Measurements from ENCODE around the gene UMPS.

Gene UMPS

DNA sequence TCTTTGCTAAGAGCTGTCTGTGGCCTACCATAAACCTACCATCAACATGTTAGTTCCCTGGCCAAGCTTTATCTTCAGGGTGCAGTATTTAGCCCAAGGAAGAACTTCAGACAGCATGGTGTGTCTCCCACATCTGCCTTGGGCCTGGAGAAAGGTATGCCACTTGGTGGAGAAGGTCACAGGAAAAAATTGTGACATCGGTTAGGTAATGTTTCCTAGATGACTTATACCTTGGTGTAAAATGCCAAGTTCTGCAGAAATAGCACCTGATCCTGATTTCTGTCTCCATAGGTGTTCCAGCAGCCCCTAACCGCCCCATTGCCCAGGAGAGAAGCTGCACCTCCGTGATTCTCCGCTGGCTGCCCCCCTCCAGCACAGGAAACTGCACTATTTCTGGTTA, 33.0 kb upstream of the UMPS start:
- H3K4me1 ChIP-seq (ENCODE audit: control insufficient read depth, insufficient read depth, low read length): no peaks in the 10 kb centered on the region
- H3K4me3 ChIP-seq (ENCODE audit: low read depth, low read length): no peak overlapping the region
- H3K9me3 ChIP-seq (ENCODE audit: control insufficient read depth, insufficient read depth, low read depth, low read length): no peaks in the 10 kb centered on the region
- no peak overlapping the region for H3K27ac ChIP-seq (ENCODE audit: extremely low read depth, low read depth, low read length)
- POLR2A ChIA-PET: no interaction called here
- no peaks in the 10 kb centered on the region for H3K36me3 ChIP-seq (ENCODE audit: control insufficient read depth in 2 of 2, insufficient read depth in 1 of 2, low read length in 2 of 2)
- CTCF ChIA-PET: interaction anchor here (1.0 kb wide), 1 partner anchor 8 kb away, joined by 3 read pairs; no protein-coding TSS in a partner anchor
- TF ChIP-seq, protein P1, sequence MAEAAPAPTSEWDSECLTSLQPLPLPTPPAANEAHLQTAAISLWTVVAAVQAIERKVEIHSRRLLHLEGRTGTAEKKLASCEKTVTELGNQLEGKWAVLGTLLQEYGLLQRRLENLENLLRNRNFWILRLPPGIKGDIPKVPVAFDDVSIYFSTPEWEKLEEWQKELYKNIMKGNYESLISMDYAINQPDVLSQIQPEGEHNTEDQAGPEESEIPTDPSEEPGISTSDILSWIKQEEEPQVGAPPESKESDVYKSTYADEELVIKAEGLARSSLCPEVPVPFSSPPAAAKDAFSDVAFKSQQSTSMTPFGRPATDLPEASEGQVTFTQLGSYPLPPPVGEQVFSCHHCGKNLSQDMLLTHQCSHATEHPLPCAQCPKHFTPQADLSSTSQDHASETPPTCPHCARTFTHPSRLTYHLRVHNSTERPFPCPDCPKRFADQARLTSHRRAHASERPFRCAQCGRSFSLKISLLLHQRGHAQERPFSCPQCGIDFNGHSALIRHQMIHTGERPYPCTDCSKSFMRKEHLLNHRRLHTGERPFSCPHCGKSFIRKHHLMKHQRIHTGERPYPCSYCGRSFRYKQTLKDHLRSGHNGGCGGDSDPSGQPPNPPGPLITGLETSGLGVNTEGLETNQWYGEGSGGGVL (tag by site-specific recombination; IDR thresholded peaks at IDR 0.05): no peak
- TF ChIP-seq KLF9 (tag by site-specific recombination; IDR thresholded peaks at IDR 0.05; ENCODE audit: low read depth) (no peak), ZNF341 (tag by site-specific recombination; IDR thresholded peaks at IDR 0.05; ENCODE audit: low read depth) (no peak), ZNF292 (tag by site-specific recombination; IDR thresholded peaks at IDR 0.05; ENCODE audit: borderline replicate concordance, low read depth) (no peak), ZNF626 (tag by site-specific recombination; IDR thresholded peaks at IDR 0.05) (no peak)
- TF ChIP-seq, protein P2, sequence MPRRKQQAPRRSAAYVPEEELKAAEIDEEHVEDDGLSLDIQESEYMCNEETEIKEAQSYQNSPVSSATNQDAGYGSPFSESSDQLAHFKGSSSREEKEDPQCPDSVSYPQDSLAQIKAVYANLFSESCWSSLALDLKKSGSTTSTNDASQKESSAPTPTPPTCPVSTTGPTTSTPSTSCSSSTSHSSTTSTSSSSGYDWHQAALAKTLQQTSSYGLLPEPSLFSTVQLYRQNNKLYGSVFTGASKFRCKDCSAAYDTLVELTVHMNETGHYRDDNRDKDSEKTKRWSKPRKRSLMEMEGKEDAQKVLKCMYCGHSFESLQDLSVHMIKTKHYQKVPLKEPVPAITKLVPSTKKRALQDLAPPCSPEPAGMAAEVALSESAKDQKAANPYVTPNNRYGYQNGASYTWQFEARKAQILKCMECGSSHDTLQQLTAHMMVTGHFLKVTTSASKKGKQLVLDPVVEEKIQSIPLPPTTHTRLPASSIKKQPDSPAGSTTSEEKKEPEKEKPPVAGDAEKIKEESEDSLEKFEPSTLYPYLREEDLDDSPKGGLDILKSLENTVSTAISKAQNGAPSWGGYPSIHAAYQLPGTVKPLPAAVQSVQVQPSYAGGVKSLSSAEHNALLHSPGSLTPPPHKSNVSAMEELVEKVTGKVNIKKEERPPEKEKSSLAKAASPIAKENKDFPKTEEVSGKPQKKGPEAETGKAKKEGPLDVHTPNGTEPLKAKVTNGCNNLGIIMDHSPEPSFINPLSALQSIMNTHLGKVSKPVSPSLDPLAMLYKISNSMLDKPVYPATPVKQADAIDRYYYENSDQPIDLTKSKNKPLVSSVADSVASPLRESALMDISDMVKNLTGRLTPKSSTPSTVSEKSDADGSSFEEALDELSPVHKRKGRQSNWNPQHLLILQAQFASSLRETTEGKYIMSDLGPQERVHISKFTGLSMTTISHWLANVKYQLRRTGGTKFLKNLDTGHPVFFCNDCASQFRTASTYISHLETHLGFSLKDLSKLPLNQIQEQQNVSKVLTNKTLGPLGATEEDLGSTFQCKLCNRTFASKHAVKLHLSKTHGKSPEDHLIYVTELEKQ (tag by site-specific recombination; IDR thresholded peaks at IDR 0.05; ENCODE audit: borderline replicate concordance): no peak

DNA sequence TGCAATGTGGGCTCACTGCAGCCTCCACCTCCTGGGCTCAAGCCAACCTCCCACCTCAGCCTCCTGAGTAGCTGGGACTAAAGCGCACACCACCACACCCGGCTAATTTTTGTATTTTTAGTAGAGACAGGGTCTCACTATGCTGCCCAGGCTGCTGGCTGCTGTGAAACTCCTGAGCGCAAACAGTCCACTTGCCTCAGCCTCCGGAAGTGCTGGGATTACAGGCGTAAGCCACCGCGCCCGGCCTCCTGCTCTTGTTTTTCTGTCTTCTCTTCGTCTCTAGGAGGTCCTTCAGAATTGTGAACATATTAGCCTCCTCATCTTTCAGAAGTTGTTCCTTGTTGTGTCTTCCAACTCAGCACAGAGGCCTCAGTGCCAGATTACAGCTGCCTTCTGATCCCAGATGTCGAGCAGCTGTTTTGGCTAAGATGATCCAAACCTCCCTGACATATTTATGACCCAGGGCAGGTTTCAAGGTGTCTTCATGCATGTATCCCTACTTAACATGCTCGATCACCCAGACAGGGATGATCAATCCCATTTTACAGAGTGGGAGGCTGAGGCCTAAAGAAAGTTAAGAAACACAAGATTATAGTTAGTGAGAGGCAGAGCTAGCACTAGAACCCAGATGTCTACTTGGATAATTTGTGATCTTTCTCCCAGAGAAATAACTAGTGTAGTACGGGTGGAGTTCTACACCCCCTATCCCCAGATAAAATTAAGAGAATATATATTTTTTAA, 32.1 kb upstream of the UMPS start:
- POLR2A ChIA-PET: no interaction called here
- TF ChIP-seq ZNF510 (tag by site-specific recombination; IDR thresholded peaks at IDR 0.05; ENCODE audit: insufficient replicate concordance): no peak
- TF ChIP-seq, protein P3, sequence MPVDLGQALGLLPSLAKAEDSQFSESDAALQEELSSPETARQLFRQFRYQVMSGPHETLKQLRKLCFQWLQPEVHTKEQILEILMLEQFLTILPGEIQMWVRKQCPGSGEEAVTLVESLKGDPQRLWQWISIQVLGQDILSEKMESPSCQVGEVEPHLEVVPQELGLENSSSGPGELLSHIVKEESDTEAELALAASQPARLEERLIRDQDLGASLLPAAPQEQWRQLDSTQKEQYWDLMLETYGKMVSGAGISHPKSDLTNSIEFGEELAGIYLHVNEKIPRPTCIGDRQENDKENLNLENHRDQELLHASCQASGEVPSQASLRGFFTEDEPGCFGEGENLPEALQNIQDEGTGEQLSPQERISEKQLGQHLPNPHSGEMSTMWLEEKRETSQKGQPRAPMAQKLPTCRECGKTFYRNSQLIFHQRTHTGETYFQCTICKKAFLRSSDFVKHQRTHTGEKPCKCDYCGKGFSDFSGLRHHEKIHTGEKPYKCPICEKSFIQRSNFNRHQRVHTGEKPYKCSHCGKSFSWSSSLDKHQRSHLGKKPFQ (tag by site-specific recombination; IDR thresholded peaks at IDR 0.05): no peak
- TF ChIP-seq ZNF324 (tag by site-specific recombination; IDR thresholded peaks at IDR 0.05): no peak
- TF ChIP-seq ZNF585B (tag by site-specific recombination; IDR thresholded peaks at IDR 0.05): no peak
- no peak for TF ChIP-seq KLF10 (tag by site-specific recombination; IDR thresholded peaks at IDR 0.05)
- no peak for TF ChIP-seq KLF8 (tag by site-specific recombination; IDR thresholded peaks at IDR 0.05)
- no peak for TF ChIP-seq YY1 (tag by site-specific recombination; IDR thresholded peaks at IDR 0.05)
- TF ChIP-seq SP7 (tag by site-specific recombination; IDR thresholded peaks at IDR 0.05): no peak
- TF ChIP-seq WT1 (tag by site-specific recombination; IDR thresholded peaks at IDR 0.05): no peak
- TF ChIP-seq TRIM28 (IDR thresholded peaks at IDR 0.05; ENCODE audit: borderline replicate concordance, low read length): no peak
- TF ChIP-seq, protein P4, sequence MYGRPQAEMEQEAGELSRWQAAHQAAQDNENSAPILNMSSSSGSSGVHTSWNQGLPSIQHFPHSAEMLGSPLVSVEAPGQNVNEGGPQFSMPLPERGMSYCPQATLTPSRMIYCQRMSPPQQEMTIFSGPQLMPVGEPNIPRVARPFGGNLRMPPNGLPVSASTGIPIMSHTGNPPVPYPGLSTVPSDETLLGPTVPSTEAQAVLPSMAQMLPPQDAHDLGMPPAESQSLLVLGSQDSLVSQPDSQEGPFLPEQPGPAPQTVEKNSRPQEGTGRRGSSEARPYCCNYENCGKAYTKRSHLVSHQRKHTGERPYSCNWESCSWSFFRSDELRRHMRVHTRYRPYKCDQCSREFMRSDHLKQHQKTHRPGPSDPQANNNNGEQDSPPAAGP (tag by site-specific recombination; IDR thresholded peaks at IDR 0.05): no peak
- TF ChIP-seq, protein P5, sequence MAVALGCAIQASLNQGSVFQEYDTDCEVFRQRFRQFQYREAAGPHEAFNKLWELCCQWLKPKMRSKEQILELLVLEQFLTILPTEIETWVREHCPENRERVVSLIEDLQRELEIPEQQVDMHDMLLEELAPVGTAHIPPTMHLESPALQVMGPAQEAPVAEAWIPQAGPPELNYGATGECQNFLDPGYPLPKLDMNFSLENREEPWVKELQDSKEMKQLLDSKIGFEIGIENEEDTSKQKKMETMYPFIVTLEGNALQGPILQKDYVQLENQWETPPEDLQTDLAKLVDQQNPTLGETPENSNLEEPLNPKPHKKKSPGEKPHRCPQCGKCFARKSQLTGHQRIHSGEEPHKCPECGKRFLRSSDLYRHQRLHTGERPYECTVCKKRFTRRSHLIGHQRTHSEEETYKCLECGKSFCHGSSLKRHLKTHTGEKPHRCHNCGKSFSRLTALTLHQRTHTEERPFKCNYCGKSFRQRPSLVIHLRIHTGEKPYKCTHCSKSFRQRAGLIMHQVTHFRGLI (tag by site-specific recombination; IDR thresholded peaks at IDR 0.05): no peak
- no peak for TF ChIP-seq ZNF549 (tag by site-specific recombination; IDR thresholded peaks at IDR 0.05)
- TF ChIP-seq ZNF558 (tag by site-specific recombination; IDR thresholded peaks at IDR 0.05): no peak
- TF ChIP-seq GLIS1 (tag by site-specific recombination; IDR thresholded peaks at IDR 0.05): no peak

More for the DNA sequence above, 32.1 kb upstream of the UMPS start:
- Histone ChIP-seq H3K9me3 (ENCODE audit: control insufficient read depth, insufficient read depth, low read depth, low read length) (no peaks in the 10 kb centered on the region), H3K36me3 (ENCODE audit: control insufficient read depth in 2 of 2, insufficient read depth in 1 of 2, low read length in 2 of 2) (no peaks in the 10 kb centered on the region), H3K27ac (ENCODE audit: extremely low read depth, low read depth, low read length) (no peak overlapping the region), H3K4me3 (ENCODE audit: low read depth, low read length) (no peak overlapping the region), H3K4me1 (ENCODE audit: control insufficient read depth, insufficient read depth, low read length) (no peaks in the 10 kb centered on the region)
- CTCF ChIA-PET: interaction anchor here (0.6 to 1.4 kb wide), 4 partner anchors 9 to 231 kb away, joined by 3 to 9 read pairs (median 4); no protein-coding TSS in a partner anchor

All from HEK293 (cell line).